Subcutaneous adipose tissue (tissue), 4 donors: ENCODE measurements around the gene GRM7. TPM values are rescaled to one million over a fixed set of nuclear protein-coding genes. Genes with fewer than 3 reads are reported as not detected.

Experiments used
- CTCF ChIP-seq: fragments of 450-650 bp; IDR thresholded peaks from one replicate; pipeline ENCODE4 v1.5.1; 2016; ENCODE audit warnings: low read depth, mild to moderate bottlenecking, control low read depth, antibody characterized with exemption, moderate library complexity
- total RNA-seq, 4 donors: library from RNA; depleted of rRNA; stranded (reverse); fragments of >200 nt; gene quantifications; one replicate each; pipeline ENCODE4 v1.1.0, GENCODE V29; 2016

The GRM7 gene
- total RNA-seq, 4 donors from 2014 or later, result 0.16 to 1.2 (median 0.90) TPM

GRCh38 chr3:7720649-7721297 lies 859.9 kb downstream of the GRM7 start:
- no peak for TF ChIP-seq CTCF

GRCh38 chr3:7721869-7722268 lies 861.0 kb downstream of the GRM7 start:
- TF ChIP-seq CTCF, result no peak

- no peak for TF ChIP-seq CTCF
Observed at GRCh38 chr3:7728566-7729519, 867.9 kb downstream of the GRM7 start.

- TF ChIP-seq CTCF, result no peak
Observed at GRCh38 chr3:7733933-7734332, 873.0 kb downstream of the GRM7 start.

- no peak for TF ChIP-seq CTCF
Observed at GRCh38 chr3:7734456-7734855, 873.5 kb downstream of the GRM7 start.

GRCh38 chr3:7737263-7737662 lies 876.3 kb downstream of the GRM7 start:
- TF ChIP-seq CTCF, result no peak

- TF ChIP-seq CTCF, result no peak
Observed at GRCh38 chr3:7739754-7740153, 878.8 kb downstream of the GRM7 start.
